Measurements from ENCODE around the gene PNMA6E. TPM values are rescaled to one million over a fixed set of nuclear protein-coding genes. Genes with fewer than 3 reads are reported as not detected.

Gene PNMA6E
- total and polyA plus RNA-seq, 2 donors (not counting 3 experiments of a cell fraction or from before 2014, with no cell fraction given), result not detected

DNA sequence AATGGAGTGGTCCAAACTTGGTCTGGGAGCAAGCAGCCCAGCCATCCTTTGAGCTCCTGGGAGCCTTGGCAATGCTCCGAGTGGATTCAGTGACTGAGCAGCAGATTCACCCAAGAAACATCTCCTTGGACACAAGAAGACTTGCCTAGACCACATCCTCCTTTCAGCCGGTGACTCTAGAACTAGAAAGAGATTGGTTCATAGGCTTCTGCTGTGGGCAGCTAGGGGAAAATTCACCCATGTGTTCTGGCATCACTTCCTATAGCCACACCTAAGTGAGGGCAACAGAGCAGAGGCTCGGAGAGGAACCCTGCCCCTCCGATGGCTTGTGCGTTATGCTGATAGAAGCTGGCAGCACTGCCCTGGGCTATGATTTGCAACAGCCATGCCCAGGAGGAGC, 51.2 kb downstream of the PNMA6E start:
- DNase-seq (ENCODE audit: low read depth, low spot score) (no peak), FAIRE-seq (no peak)
- Histone ChIP-seq H3K4me2 (ENCODE audit: insufficient read depth, low read length) (no peak overlapping the region), H3K79me2 (ENCODE audit: control insufficient read depth, insufficient read depth, low read length) (no peaks in the 10 kb centered on the region), H3K9me1 (replicated peaks; ENCODE audit: control insufficient read depth, extremely low read depth, insufficient read depth, low read length) (no peaks in the 10 kb centered on the region), H3K4me3 (replicated peaks in 1 of 3; ENCODE audit: insufficient read depth in 1 of 3, low read depth in 1 of 3, low read length in 3 of 3) (no peak overlapping the region), H3K9ac (replicated peaks; ENCODE audit: extremely low read depth, insufficient read depth, low read length) (no peak overlapping the region), H2AFZ (ENCODE audit: low read depth, low read length) (no peak overlapping the region), H3K36me3 (ENCODE audit: control insufficient read depth in 2 of 2, extremely low read depth in 1 of 2, insufficient read depth in 2 of 2, low read length in 2 of 2) (peaks cover 0 to 11% of the 10 kb centered on the region in 2 experiments), H3K27me3 (ENCODE audit: control insufficient read depth in 2 of 2, insufficient read depth in 2 of 2, low read length in 2 of 2) (no peaks in the 10 kb centered on the region), H3K27ac (ENCODE audit: insufficient read depth, low read depth, low read length) (no peak overlapping the region), H3K9me3 (replicated peaks; ENCODE audit: control insufficient read depth, insufficient read depth, low read length) (no peaks in the 10 kb centered on the region), H4K20me1 (replicated peaks; ENCODE audit: control insufficient read depth, extremely low read depth, insufficient read depth, low read length) (no peaks in the 10 kb centered on the region), H3K4me1 (ENCODE audit: control insufficient read depth, extremely low read depth, insufficient read depth, low read length) (no peaks in the 10 kb centered on the region)
- dilution Hi-C loops (cut with MboI; ENCODE audit: extremely low pct_ligation_motif_present, low sequenced_read_pairs) (no loop called here), intact Hi-C loops (cut with micrococcal nuclease) (no loop called here)
- no peak for TF ChIP-seq FOS (IDR thresholded peaks at IDR 0.05; ENCODE audit: borderline replicate concordance, insufficient read depth, low read length)
- TF ChIP-seq, protein P1, sequence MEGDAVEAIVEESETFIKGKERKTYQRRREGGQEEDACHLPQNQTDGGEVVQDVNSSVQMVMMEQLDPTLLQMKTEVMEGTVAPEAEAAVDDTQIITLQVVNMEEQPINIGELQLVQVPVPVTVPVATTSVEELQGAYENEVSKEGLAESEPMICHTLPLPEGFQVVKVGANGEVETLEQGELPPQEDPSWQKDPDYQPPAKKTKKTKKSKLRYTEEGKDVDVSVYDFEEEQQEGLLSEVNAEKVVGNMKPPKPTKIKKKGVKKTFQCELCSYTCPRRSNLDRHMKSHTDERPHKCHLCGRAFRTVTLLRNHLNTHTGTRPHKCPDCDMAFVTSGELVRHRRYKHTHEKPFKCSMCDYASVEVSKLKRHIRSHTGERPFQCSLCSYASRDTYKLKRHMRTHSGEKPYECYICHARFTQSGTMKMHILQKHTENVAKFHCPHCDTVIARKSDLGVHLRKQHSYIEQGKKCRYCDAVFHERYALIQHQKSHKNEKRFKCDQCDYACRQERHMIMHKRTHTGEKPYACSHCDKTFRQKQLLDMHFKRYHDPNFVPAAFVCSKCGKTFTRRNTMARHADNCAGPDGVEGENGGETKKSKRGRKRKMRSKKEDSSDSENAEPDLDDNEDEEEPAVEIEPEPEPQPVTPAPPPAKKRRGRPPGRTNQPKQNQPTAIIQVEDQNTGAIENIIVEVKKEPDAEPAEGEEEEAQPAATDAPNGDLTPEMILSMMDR (IDR thresholded peaks at IDR 0.05; ENCODE audit: extremely low read depth in 1 of 2, insufficient read depth in 1 of 2, low read depth in 1 of 2, low read length in 2 of 2), result no peak
- ChIA-PET CTCF (no interaction called here), POLR2A (interaction anchor here (0.6 kb wide), 1 partner anchor 16 kb away, joined by 5 read pairs; no protein-coding TSS in a partner anchor)
- BruUV-seq (replicated peaks), result no TSS peak

DNA sequence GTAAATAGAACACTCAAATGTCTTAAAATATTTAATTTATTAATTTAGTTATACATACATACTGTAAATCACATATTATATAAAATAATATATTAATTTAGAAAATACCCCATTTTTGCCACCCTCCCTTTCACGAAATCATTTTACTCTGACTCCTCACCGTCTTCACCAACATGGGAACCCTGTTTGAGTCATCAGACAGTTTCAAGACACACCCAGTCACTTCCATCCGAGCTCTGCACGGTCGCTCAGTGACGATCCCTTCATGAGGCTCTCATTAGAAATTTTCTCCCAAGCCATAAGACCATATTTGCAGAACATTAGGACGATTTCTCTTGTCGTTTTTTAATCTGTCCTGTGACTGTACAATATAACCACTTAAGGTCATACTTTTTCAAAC, 52.7 kb downstream of the PNMA6E start:
- no peaks in the 10 kb centered on the region for H3K4me1 ChIP-seq (ENCODE audit: control insufficient read depth, extremely low read depth, insufficient read depth, low read length)
- H3K9me1 ChIP-seq (replicated peaks; ENCODE audit: control insufficient read depth, extremely low read depth, insufficient read depth, low read length), result no peaks in the 10 kb centered on the region
- ChIA-PET POLR2A (no interaction called here), CTCF (no interaction called here)
- no peaks in the 10 kb centered on the region for H4K20me1 ChIP-seq (replicated peaks; ENCODE audit: control insufficient read depth, extremely low read depth, insufficient read depth, low read length)
- DNase-seq (ENCODE audit: low read depth, low spot score) (no peak), FAIRE-seq (no peak)
- H3K27me3 ChIP-seq (ENCODE audit: control insufficient read depth in 2 of 2, insufficient read depth in 2 of 2, low read length in 2 of 2), result no peaks in the 10 kb centered on the region
- no peak overlapping the region for H2AFZ ChIP-seq (ENCODE audit: low read depth, low read length)
- H3K4me2 ChIP-seq (ENCODE audit: insufficient read depth, low read length), result no peak overlapping the region
- peaks cover 0 to 12% of the 10 kb centered on the region in 2 experiments for H3K36me3 ChIP-seq (ENCODE audit: control insufficient read depth in 2 of 2, extremely low read depth in 1 of 2, insufficient read depth in 2 of 2, low read length in 2 of 2)
- intact Hi-C loops (cut with micrococcal nuclease) (no loop called here), dilution Hi-C loops (cut with MboI; ENCODE audit: extremely low pct_ligation_motif_present, low sequenced_read_pairs) (no loop called here)
- no TSS peak for BruUV-seq (replicated peaks)
- H3K9me3 ChIP-seq (replicated peaks; ENCODE audit: control insufficient read depth, insufficient read depth, low read length), result no peaks in the 10 kb centered on the region
- no peaks in the 10 kb centered on the region for H3K79me2 ChIP-seq (ENCODE audit: control insufficient read depth, insufficient read depth, low read length)
- no peak overlapping the region for H3K4me3 ChIP-seq (replicated peaks in 1 of 3; ENCODE audit: insufficient read depth in 1 of 3, low read depth in 1 of 3, low read length in 3 of 3)
- TF ChIP-seq, protein P2, sequence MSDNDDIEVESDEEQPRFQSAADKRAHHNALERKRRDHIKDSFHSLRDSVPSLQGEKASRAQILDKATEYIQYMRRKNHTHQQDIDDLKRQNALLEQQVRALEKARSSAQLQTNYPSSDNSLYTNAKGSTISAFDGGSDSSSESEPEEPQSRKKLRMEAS (IDR thresholded peaks at IDR 0.05; ENCODE audit: insufficient read depth, insufficient read length), result no peak
- TF ChIP-seq EZH2 (IDR thresholded peaks at IDR 0.05; ENCODE audit: borderline replicate concordance, low read depth, low read length, severe bottlenecking), result no peak
- H3K27ac ChIP-seq (ENCODE audit: insufficient read depth, low read depth, low read length), result no peak overlapping the region
- no peak overlapping the region for H3K9ac ChIP-seq (replicated peaks; ENCODE audit: extremely low read depth, insufficient read depth, low read length)
